GM18502 (cell line): ENCODE measurements around the gene TENM3.
A peak's percentile ranks its signal among the peaks of the same experiment; 100 is the strongest.

Experiments used
- ATAC-seq: cut with Tn5 transposase; IDR thresholded peaks from one replicate; pipeline ENCODE4 v1.9.1; 2021; ENCODE audit warnings: mild to moderate bottlenecking; ENCODE audit not compliant: unreplicated experiment, poor library complexity

TENM3 gene

GRCh38 chr4:182429896-182430295 lies 186.7 kb downstream of the TENM3 start:
- ATAC-seq: no peak

- ATAC-seq: no peak
Measured at GRCh38 chr4:182432819-182433218, 189.6 kb downstream of the TENM3 start.

- ATAC-seq: no peak
Measured at GRCh38 chr4:182434720-182435119, 191.5 kb downstream of the TENM3 start.

GRCh38 chr4:182435401-182435800 lies 192.2 kb downstream of the TENM3 start:
- ATAC-seq: no peak

GRCh38 chr4:182443070-182443469 lies 199.9 kb downstream of the TENM3 start:
- ATAC-seq: no peak

DNA sequence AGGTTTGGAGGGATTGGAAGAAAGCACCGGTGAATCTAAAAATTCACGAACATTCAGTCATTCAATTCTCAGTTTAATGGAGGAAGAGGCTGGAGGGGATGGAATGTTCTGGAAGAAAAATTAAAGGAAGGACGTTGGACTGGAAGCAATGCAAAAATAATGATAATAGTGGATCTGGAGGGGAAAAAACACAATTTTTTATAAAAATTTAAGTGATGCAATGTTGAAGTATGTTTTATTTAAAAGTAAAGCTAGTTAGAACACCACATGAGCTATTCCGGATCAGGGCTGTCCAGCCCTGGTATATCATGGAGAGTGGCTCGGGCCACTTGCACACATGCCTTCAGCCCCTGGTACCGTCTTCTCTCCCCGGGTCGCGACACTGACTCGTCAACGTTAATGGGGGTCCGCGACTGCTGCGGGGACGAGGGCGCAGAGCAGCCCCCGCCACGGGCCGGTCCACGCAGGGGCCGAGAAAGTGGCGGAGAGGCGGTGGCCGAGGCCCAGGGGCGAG lies 204.6 kb downstream of the TENM3 start:
- ATAC-seq: no peak

GRCh38 chr4:182448281-182449151 lies 205.3 kb downstream of the TENM3 start:
- peak; percentile 97 for ATAC-seq

- peak; percentile 23 for ATAC-seq
Measured at GRCh38 chr4:182449186-182449929, 206.2 kb downstream of the TENM3 start.

DNA sequence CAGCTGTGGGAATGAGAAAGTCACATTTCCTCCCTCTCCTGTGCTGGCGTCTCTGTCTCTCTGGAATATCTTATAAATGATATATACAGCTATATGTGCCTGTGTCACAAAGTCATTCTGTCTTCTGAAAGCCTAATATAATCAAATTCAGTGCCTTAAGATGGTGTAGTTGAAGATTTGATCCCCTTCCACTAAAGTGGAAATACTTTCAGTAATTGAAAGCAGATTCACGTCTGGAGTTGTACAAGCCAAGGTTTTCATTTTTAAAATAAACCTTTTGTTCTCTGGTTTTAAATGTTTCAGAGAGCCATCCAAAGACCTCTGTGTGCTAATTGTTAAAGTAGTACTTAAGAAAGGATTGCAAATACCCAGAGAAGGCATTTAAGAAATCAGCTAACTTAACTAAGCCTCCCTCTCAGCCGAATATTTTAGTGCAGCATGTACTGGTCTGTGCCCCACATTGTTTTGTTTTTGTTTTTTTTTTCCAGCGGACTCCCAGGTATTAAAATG lies 206.8 kb downstream of the TENM3 start:
- no peak for ATAC-seq

- ATAC-seq: no peak
Measured at GRCh38 chr4:182451441-182451840, 208.2 kb downstream of the TENM3 start.

- no peak for ATAC-seq
Measured at GRCh38 chr4:182453830-182454229, 210.6 kb downstream of the TENM3 start.

DNA sequence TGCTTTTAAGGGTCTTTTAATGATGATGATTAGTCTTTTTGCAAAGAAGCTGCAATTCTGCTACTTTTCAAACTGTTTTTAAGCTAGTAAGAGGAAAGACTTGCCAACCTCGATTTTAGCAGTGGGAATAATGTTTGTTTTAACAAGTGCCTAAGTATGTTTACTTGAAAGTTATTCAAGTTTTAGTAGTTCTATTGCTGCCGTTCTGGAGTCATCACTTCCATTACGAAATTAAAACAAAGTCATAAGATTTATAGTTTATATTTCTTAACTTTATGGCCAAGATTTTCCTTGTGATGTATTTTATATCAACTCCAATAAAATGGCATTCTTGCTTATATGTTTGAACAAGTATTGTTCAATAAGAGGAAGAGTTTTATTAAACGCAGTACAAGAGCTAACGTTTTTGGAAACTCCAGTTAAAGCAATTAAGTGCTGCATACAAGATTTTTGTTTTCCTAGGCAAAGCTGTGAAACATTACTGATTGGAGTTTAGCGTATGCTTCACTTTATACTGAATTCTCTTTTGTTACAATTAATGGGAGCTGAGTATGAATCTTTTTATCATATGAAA lies 211.3 kb downstream of the TENM3 start:
- ATAC-seq: no peak

GRCh38 chr4:182465114-182465513 lies 221.9 kb downstream of the TENM3 start:
- no peak for ATAC-seq

- ATAC-seq: no peak
Measured at GRCh38 chr4:182465979-182466378, 222.8 kb downstream of the TENM3 start.

DNA sequence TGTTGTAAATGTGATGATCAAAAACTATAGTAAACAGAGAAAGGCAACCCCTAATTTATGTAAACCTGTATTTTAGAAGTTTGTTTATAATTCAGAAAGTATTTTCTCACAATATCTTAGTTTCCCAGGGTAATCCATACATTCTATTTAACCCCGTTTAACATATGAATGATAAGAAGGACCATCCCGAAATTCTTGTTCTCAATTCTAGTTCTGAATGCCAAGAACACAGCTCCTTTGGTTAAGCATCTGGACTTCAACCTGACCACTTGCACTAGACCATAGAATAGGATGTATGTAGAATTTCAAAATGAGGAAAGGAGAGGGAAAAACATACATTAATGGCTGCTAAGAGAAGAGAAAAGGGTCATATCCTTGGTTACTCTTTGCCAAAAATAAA lies 227.0 kb downstream of the TENM3 start:
- ATAC-seq: no peak

GRCh38 chr4:182475539-182475938 lies 232.3 kb downstream of the TENM3 start:
- no peak for ATAC-seq

DNA sequence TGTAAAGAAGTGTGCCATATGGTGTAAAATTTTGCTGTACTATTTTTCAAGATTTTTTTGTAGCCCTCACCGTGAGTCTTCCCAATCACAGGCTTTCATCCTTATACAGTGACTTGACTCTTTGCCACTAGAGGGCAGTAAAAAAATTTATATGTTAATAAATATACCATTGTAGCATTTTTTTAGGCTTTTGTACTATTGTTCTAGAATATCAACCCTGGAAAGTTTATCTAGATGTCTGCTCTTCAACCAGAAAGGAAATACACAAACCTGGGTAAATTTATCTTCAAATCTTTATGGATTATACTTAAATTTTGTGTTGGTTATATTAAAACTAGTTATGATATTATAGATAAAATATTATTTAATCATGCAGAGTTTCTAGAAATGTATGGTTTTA lies 235.3 kb downstream of the TENM3 start:
- peak; percentile 87 for ATAC-seq

DNA sequence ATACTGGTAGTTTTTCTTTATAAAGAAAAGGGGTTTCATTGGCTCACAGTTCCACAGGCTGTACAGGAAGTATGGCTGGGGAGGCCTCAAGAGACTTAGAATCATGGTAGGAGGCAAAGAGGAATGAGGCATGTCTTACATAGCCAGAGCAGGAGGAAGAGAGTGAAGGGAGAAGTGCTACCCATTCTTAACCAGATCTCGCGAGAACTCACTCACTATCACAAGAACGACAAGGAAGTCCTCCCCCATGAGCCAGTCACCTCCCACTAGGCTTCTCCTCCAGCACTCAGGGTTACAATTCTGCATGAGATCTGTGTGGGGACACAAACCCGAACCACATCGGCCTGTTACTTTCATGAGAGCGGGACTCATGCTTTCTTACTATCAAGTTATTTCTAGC lies 240.5 kb downstream of the TENM3 start:
- ATAC-seq: no peak

- ATAC-seq: no peak
Measured at GRCh38 chr4:182486881-182487280, 243.7 kb downstream of the TENM3 start.

DNA sequence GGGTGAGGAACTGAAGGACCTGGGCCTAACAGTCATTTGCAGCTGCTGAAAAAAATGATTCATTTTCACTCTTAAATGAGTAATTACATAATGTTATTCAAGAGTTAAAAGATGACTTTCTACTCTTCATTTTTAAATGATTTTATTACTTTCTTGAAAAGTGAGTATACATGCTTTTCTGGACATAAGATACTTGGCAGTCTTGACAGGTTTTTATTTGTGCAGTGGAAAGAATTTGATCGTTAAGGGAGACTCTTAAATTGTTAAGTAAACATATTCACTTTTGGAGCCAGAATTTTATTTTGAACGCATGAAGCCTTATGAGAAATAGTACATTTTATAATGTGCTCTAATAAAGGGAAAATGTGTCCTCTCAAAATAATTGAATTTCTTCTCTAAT lies 245.7 kb downstream of the TENM3 start:
- ATAC-seq: no peak

DNA sequence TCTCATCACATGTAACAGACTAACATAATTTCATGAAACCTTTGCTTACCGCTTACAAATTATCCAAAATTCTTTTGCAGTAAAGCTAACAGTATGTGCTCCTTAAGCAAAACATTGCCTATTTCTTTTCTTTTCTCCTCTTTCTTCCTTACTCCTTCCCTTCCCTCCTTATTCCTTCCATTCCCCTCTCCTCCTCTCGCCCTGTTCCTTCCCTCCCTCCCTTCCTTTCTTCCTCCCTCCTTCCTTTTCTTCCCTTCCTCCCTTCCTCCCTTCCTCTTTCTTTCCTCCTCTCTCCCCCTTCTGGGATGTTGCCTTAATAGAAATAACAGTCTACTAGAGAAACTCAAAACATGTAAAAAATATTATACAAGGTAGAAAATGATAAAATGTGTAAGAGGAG lies 246.4 kb downstream of the TENM3 start:
- no peak for ATAC-seq
